A549 (cell line): ENCODE measurements around the gene BCL2L13. TPM values are rescaled to one million over a fixed set of nuclear protein-coding genes. Genes with fewer than 3 reads are reported as not detected.

ENCODE experiments used
- ATAC-seq, 2 experiments: fragments of 200-7000 bp in 1 of 2; fragments of >200 bp in 1 of 2; cut with Nextera tagmentation in 1 of 2; cut with Tn5 transposase in 1 of 2; 3 replicates each; pipeline versions ENCODE4 v1.8.0 to v1.9.1; 2018 to 2020; ENCODE audit warnings: mild to moderate bottlenecking in 1 of 2, moderate library complexity in 1 of 2
- CTCF ChIA-PET: fragments of 300-600 bp; sonication (Branson Sonifier 250); formaldehyde crosslinking; extraction: SDS; loops from one replicate; lab custom pipeline; 2021; ENCODE audit warnings: antibody characterized with exemption, inconsistent platforms; lab: Yijun Ruan, JAX
- POLR2A ChIA-PET: fragments of 350-600 bp; formaldehyde crosslinking; extraction: SDS; loops from one replicate; lab custom pipeline; 2021; ENCODE audit warnings: antibody characterized with exemption, inconsistent platforms; lab: Yijun Ruan, JAX
- DNase-seq, 2 experiments: peaks; one replicate each; pipeline versions ENCODE4 v3.0.0 to v3.0.0-alpha.2; 2011 to 2016; ENCODE audit warnings: low read depth in 1 of 2, low spot score in 1 of 2
- FAIRE-seq: peaks from 2 replicates; lab custom pipeline; 2011; peaks lifted over from hg19 to GRCh38; lab: Jason Lieb, UNC
- H3K27ac ChIP-seq, 2 experiments: fragments of >200 bp; sonication (Bioruptor Twin); formaldehyde crosslinking; 3 replicates each; pipeline ENCODE4 v1.5.1; 2016 to 2017
- H3K4me1 ChIP-seq: fragments of >200 bp; sonication (Bioruptor Twin); formaldehyde crosslinking; 3 replicates; pipeline ENCODE4 v1.6.1; 2016
- H3K4me2 ChIP-seq: fragments of >200 bp; sonication (Bioruptor Twin); formaldehyde crosslinking; 3 replicates; pipeline ENCODE4 v1.6.1; 2016
- H3K4me3 ChIP-seq: fragments of >200 bp; sonication (Bioruptor Twin); formaldehyde crosslinking; 3 replicates; pipeline ENCODE4 v1.5.1; 2016
- H3K9me3 ChIP-seq: fragments of >200 bp; sonication (Bioruptor Twin); formaldehyde crosslinking; 3 replicates; pipeline ENCODE4 v1.6.1; 2016
- CBX2 ChIP-seq: fragments of 200-600 bp; sonication (generic); IDR thresholded peaks from 2 replicates; pipeline ENCODE4 v1.6.1; 2016; ENCODE audit warnings: low read depth, mild to moderate bottlenecking, borderline replicate concordance
- CHD2 ChIP-seq: fragments of 150-350 bp; IDR thresholded peaks from 2 replicates; pipeline ENCODE4 v1.6.1; 2014; ENCODE audit warnings: low read length; ENCODE audit not compliant: partially characterized antibody
- EHF ChIP-seq: fragments of 250-450 bp; sonication (Bioruptor Pico); IDR thresholded peaks from 2 replicates; pipeline ENCODE4 v1.5.0; 2020; ENCODE audit warnings: mild to moderate bottlenecking
- EHMT2 ChIP-seq: fragments of 200-600 bp; sonication (generic); IDR thresholded peaks from 2 replicates; pipeline ENCODE4 v1.6.1; 2016; ENCODE audit warnings: antibody characterized with exemption, low read depth, mild to moderate bottlenecking, moderate library complexity
- FOSB ChIP-seq: fragments of 250-450 bp; sonication (Bioruptor Pico); IDR thresholded peaks from 2 replicates; pipeline ENCODE4 v1.5.0; 2020; ENCODE audit warnings: mild to moderate bottlenecking, moderate library complexity
- FOXS1 ChIP-seq: fragments of 250-450 bp; sonication (Bioruptor Pico); IDR thresholded peaks from 2 replicates; pipeline ENCODE4 v1.5.0; 2020; ENCODE audit warnings: mild to moderate bottlenecking, moderate library complexity
- HEYL ChIP-seq: fragments of 250-450 bp; sonication (Bioruptor Pico); IDR thresholded peaks from 2 replicates; pipeline ENCODE4 v1.8.0; 2021; ENCODE audit warnings: mild to moderate bottlenecking, moderate library complexity
- HOXB5 ChIP-seq: fragments of 250-450 bp; sonication (Bioruptor Pico); IDR thresholded peaks from 2 replicates; pipeline ENCODE4 v1.5.0; 2020; ENCODE audit warnings: mild to moderate bottlenecking, moderate library complexity
- JUN ChIP-seq, 2 experiments: fragments of >200 bp; sonication (Bioruptor Twin); formaldehyde crosslinking; IDR thresholded peaks; 2 replicates in 1 of 2; 3 replicates in 1 of 2; pipeline ENCODE4 v1.6.1; 2016 to 2017
- JUNB ChIP-seq: fragments of >200 bp; sonication (Bioruptor Twin); formaldehyde crosslinking; IDR thresholded peaks from 2 replicates; pipeline ENCODE4 v1.6.1; 2016
- MAFK ChIP-seq: fragments of 450-650 bp; IDR thresholded peaks from 2 replicates; pipeline ENCODE4 v1.6.1; 2014; ENCODE audit not compliant: partially characterized antibody
- NR3C1 ChIP-seq: fragments of >200 bp; sonication (Bioruptor Twin); formaldehyde crosslinking; IDR thresholded peaks from 3 replicates; pipeline ENCODE4 v1.6.1; 2017
- PHF8 ChIP-seq: fragments of 200-600 bp; sonication (generic); IDR thresholded peaks from 2 replicates; pipeline ENCODE4 v1.6.1; 2016; ENCODE audit warnings: low read depth, mild to moderate bottlenecking, antibody characterized with exemption, moderate library complexity, borderline replicate concordance
- POLR2AphosphoS2 ChIP-seq: conservative IDR thresholded peaks from 2 replicates; pipeline ENCODE4 v1.6.1; 2012; ENCODE audit warnings: low read length, improper control_type of control experiment, inconsistent platforms
- SMC3 ChIP-seq: fragments of >200 bp; sonication (Bioruptor Twin); formaldehyde crosslinking; IDR thresholded peaks from 3 replicates; pipeline ENCODE4 v1.6.1; 2018; ENCODE audit warnings: inconsistent platforms
- SREBF2 ChIP-seq: fragments of 450-650 bp; IDR thresholded peaks from 2 replicates; pipeline ENCODE4 v1.6.1; 2014; ENCODE audit warnings: mild to moderate bottlenecking, moderate library complexity
- TFCP2L1 ChIP-seq: fragments of 250-450 bp; sonication (Bioruptor Pico); IDR thresholded peaks from 2 replicates; pipeline ENCODE4 v1.5.0; 2021; ENCODE audit warnings: mild to moderate bottlenecking
- ZFP36 ChIP-seq: fragments of 450-650 bp; IDR thresholded peaks from 2 replicates; pipeline ENCODE4 v1.6.1; 2014; ENCODE audit warnings: borderline replicate concordance; ENCODE audit not compliant: partially characterized antibody
- WGBS: methylation state at CpG from one replicate; pipeline ENCODE4 v1.1.6; 2017; ENCODE audit errors: missing lambda C conversion rate; 5-methylcytosine and 5-hydroxymethylcytosine counted together
- polyA plus RNA-seq, 4 experiments: library from polyadenylated mRNA; depleted of rRNA in 3 of 4; stranded (reverse); fragments of >200 nt; fragmentation: RNase III in 1 of 4; extraction: RNeasy Plus Mini Kit Qiagen cat#74134 plus additional on column Dnase treatment in 1 of 4; gene quantifications; 2 replicates in 3 of 4; 3 replicates in 1 of 4; pipeline ENCODE4 v1.2.3, GENCODE V29; 2011 to 2017
- TF ChIP-seq, protein P1 (sequence below): IDR thresholded peaks from 2 replicates; pipeline ENCODE4 v1.6.1; 2012; ENCODE audit warnings: low read depth, borderline replicate concordance
- TF ChIP-seq, protein P2 (sequence below): fragments of >200 bp; sonication (Bioruptor Twin); formaldehyde crosslinking; IDR thresholded peaks from 3 replicates; pipeline ENCODE4 v1.5.1; 2016
- TF ChIP-seq, protein P3 (sequence below): IDR thresholded peaks from 2 replicates; pipeline ENCODE4 v1.6.1; 2012

The BCL2L13 gene
- polyA plus RNA-seq, 2 of the 4 experiments (the other 2 are of a cell fraction) = 36.9 to 44.9 TPM

DNA sequence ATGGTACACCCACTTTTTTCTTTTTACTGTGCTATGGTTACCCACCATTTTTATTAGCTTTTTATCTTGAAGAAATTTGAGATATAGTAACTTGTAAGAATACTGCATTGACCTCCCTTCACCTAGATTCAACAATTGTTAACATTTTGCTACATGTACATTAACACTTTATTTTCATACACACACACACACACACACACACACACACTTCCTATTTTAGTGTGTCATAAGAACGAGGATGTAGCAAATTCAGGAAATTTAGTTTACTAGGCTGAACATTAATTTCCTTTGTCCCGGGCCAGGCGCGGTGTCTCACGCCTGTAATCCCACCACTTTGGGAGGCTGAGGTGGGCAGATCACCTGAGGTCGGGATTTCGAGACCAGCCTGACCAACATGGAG lies 8.9 kb upstream of the BCL2L13 start:
- DNase-seq (no peak), FAIRE-seq (no peak), ATAC-seq (no peak)
- Histone ChIP-seq H3K4me2 (peak overlapping the region; percentile 72), H3K9me3 (no peaks in the 10 kb centered on the region), H3K4me3 (peak overlapping the region; percentile 96; the same call in 2 of the 3 replicates), H3K27ac (peak overlapping the region; percentile 90 to 97), H3K4me1 (peaks cover 20% of the 10 kb centered on the region)
- 93% methylated on average over 7 of the region's 7 CpGs for WGBS
- ChIA-PET POLR2A (interaction anchor here (0.6 to 0.7 kb wide), 3 partner anchors 9 to 20 kb away, joined by 3 read pairs; partner anchors contain the start of gene BCL2L13), CTCF (no interaction called here)
- TF ChIP-seq POLR2AphosphoS2 (no peak), EHF (CRISPR knock-in tag) (no peak), SMC3 (no peak), FOXS1 (no peak), HEYL (CRISPR knock-in tag) (no peak)
- TF ChIP-seq, protein P1, sequence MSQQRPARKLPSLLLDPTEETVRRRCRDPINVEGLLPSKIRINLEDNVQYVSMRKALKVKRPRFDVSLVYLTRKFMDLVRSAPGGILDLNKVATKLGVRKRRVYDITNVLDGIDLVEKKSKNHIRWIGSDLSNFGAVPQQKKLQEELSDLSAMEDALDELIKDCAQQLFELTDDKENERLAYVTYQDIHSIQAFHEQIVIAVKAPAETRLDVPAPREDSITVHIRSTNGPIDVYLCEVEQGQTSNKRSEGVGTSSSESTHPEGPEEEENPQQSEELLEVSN = no peak

DNA sequence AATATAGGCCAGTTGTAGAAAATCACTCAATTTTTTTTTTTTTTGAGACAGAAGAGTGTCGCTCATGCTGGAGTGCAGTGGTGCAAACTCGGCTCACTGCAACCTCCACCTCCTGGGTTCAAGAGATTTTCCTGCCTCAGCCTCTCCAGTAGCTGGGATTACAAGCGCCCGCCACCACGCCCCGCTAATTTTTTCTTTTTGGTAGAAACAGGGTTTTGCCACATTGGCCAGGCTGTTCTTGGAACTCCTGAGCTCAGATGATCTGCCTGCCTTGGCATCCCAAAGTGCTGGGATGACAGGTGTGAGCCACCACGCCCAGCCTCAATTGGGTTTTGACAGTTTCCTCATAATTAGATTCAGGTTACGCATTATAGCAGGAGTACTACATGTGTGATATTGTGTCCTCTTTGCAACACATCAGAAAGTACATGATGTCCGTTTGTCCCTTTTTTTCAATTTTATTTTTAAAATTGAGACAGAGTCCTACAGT lies 7.4 kb upstream of the BCL2L13 start:
- ChIA-PET CTCF (no interaction called here), POLR2A (no interaction called here)
- Histone ChIP-seq H3K4me3 (no peak overlapping the region), H3K4me2 (no peak overlapping the region), H3K9me3 (no peaks in the 10 kb centered on the region), H3K4me1 (peaks cover 20% of the 10 kb centered on the region), H3K27ac (no peak overlapping the region)
- ATAC-seq (no peak), DNase-seq (no peak), FAIRE-seq (no peak)
- no peak for TF ChIP-seq CBX2
- TF ChIP-seq, protein P2, sequence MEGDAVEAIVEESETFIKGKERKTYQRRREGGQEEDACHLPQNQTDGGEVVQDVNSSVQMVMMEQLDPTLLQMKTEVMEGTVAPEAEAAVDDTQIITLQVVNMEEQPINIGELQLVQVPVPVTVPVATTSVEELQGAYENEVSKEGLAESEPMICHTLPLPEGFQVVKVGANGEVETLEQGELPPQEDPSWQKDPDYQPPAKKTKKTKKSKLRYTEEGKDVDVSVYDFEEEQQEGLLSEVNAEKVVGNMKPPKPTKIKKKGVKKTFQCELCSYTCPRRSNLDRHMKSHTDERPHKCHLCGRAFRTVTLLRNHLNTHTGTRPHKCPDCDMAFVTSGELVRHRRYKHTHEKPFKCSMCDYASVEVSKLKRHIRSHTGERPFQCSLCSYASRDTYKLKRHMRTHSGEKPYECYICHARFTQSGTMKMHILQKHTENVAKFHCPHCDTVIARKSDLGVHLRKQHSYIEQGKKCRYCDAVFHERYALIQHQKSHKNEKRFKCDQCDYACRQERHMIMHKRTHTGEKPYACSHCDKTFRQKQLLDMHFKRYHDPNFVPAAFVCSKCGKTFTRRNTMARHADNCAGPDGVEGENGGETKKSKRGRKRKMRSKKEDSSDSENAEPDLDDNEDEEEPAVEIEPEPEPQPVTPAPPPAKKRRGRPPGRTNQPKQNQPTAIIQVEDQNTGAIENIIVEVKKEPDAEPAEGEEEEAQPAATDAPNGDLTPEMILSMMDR = no peak
- no peak for TF ChIP-seq HOXB5 (CRISPR knock-in tag)
- no peak for TF ChIP-seq SREBF2
- no peak for TF ChIP-seq TFCP2L1 (CRISPR knock-in tag)
- WGBS = 90% methylated on average over 9 of the region's 9 CpGs

DNA sequence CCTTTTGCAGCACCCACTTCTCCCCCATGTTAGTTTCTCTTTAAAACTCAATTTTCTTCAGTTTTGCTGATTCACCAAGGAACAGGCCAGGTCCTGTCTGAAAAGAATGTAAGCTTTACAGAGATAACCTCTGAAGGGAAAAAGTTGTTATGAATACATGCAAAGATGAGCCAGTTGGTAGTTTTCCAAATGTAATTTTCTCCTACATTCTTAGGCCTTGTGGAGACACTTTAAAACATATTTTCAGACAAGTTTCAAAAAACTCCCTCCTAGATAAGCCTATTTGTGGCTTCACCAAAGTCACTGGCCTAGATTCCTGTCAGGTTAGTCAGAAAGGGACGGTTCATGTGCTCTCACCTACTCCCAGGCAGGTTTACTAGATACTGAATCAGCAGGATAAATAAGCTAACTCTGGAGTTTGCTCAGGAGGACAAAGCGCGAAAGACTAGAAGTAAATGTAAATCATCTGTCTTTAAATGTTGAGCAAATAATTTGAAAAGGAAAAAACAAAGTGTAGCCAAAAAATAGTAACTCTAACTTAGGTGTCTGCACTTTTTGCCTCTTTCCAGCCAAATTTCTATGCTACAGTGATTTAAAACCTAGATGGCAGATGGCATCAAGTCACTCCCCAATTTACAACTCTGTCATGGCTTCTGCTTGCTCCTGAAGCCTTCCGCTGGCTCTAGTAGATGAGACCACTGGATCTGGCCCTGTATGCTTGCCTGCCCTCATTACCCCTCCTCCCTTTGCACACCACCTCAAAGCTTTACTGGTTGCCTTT lies 5.2 kb upstream of the BCL2L13 start:
- DNase-seq = peak; percentile 29 to 66
- POLR2A ChIA-PET = no interaction called here
- H3K4me1 ChIP-seq = peaks cover 25% of the 10 kb centered on the region
- peak overlapping the region; percentile 52 for H3K4me2 ChIP-seq
- TF ChIP-seq ZFP36 (no peak), FOXS1 (no peak), PHF8 (no peak), FOSB (CRISPR knock-in tag) (no peak), CBX2 (no peak), CHD2 (no peak), MAFK (peak; percentile 50), NR3C1 (no peak), JUNB (peak; percentile 23; the same call in 1 of the 2 replicates), EHMT2 (no peak), EHF (CRISPR knock-in tag) (no peak), JUN (IDR thresholded peaks at IDR 0.05) (no peak), HOXB5 (CRISPR knock-in tag) (no peak)
- TF ChIP-seq, protein P1 = no peak
- TF ChIP-seq, protein P3, sequence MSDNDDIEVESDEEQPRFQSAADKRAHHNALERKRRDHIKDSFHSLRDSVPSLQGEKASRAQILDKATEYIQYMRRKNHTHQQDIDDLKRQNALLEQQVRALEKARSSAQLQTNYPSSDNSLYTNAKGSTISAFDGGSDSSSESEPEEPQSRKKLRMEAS = no peak
- TF ChIP-seq, all 56 proteins: peak for 2
- CTCF ChIA-PET = interaction anchor here (0.8 to 1.3 kb wide), 2 partner anchors 75 to 103 kb away, joined by 3 read pairs; no protein-coding TSS in a partner anchor
- 22% methylated on average over 4 of the region's 4 CpGs for WGBS
- ATAC-seq (peak in 1 of 2 experiments; percentile 24; a peak in 1 of 6 replicates), FAIRE-seq (no peak)
- Histone ChIP-seq H3K9me3 (no peaks in the 10 kb centered on the region), H3K27ac (peak overlapping the region; percentile 78 to 84), H3K4me3 (no peak overlapping the region)
